Medulla oblongata (tissue), 1 donor: ENCODE measurements around the gene SYT5.

Source experiments
- DNase-seq: peaks from one replicate; pipeline ENCODE4 v3.0.0-alpha.2; 2015; ENCODE audit errors: extremely low spot score

Gene SYT5

GRCh38 chr19:55146705-55147273, 33.3 kb downstream of the SYT5 start:
- DNase-seq, result no peak

- no peak for DNase-seq
Measured at GRCh38 chr19:55146078-55146704, 33.9 kb downstream of the SYT5 start.

- no peak for DNase-seq
Measured at GRCh38 chr19:55145232-55145631, 34.9 kb downstream of the SYT5 start.

GRCh38 chr19:55141696-55142095, 38.4 kb downstream of the SYT5 start:
- no peak for DNase-seq

- no peak for DNase-seq
Measured at GRCh38 chr19:55137915-55138314, 42.2 kb downstream of the SYT5 start.

GRCh38 chr19:55136399-55137102, 43.5 kb downstream of the SYT5 start:
- no peak for DNase-seq

- no peak for DNase-seq
Measured at GRCh38 chr19:55134736-55135135, 45.4 kb downstream of the SYT5 start.

- DNase-seq, result no peak
Measured at GRCh38 chr19:55133639-55134444, 46.2 kb downstream of the SYT5 start.

GRCh38 chr19:55132453-55133129, 47.5 kb downstream of the SYT5 start:
- DNase-seq, result no peak

GRCh38 chr19:55131421-55131820, 48.7 kb downstream of the SYT5 start:
- no peak for DNase-seq
